ENCODE data around the gene FXYD7. TPM values are rescaled to one million over a fixed set of nuclear protein-coding genes. Genes with fewer than 3 reads are reported as not detected.
A peak's percentile ranks its signal among the peaks of the same experiment; 100 is the strongest.
"Not testable (repeated sequence)": the region's sequence is repeated elsewhere in the genome, so short reads cannot be mapped to it uniquely, and the experiment has no call there.

FXYD7 gene
- total RNA-seq, 2 experiments from 2014 or later: 8.3 to 8.8 TPM

GRCh38 chr19:35125270-35125717, 17.8 kb upstream of the FXYD7 start:
- Mint-ChIP-seq H3K4me3 (no peak overlapping the region), H3K27me3 (no peaks in the 10 kb centered on the region), H3K36me3 (ENCODE audit: low read depth) (no peaks in the 10 kb centered on the region), H3K9me3 (no peaks in the 10 kb centered on the region), H3K27ac (no peak overlapping the region), H3K4me1 (peaks cover 19% of the 10 kb centered on the region)
- CTCF ChIA-PET: interaction anchor here (1.3 to 2.2 kb wide), 3 partner anchors 10 to 17 kb away, joined by 6 to 20 read pairs (median 13); partner anchors contain the start of genes FXYD3 and FXYD7
- POLR2A ChIA-PET: interaction anchor here (1.2 kb wide), 1 partner anchor 10 kb away, joined by 4 read pairs; the partner anchor contains the start of gene LGI4
- no peak for DNase-seq

- no peak overlapping the region for H3K4me3 Mint-ChIP-seq
- CTCF ChIA-PET: interaction anchor here (2.2 kb wide), 1 partner anchor 16 kb away, joined by 20 read pairs; the partner anchor contains the start of gene FXYD7
- POLR2A ChIA-PET: no interaction called here
These were observed 17.1 kb upstream of the FXYD7 start for GRCh38 chr19:35125749-35126623.

GRCh38 chr19:35126624-35126959, 16.5 kb upstream of the FXYD7 start:
- H3K4me3 Mint-ChIP-seq: no peak overlapping the region
- H3K27me3 Mint-ChIP-seq: no peaks in the 10 kb centered on the region
- no peak for DNase-seq
- peaks cover 19% of the 10 kb centered on the region for H3K4me1 Mint-ChIP-seq
- no peaks in the 10 kb centered on the region for H3K36me3 Mint-ChIP-seq (ENCODE audit: low read depth)
- ChIA-PET CTCF (interaction anchor here (1.3 kb wide), 1 partner anchor 12 kb away, joined by 3 read pairs; no protein-coding TSS in a partner anchor), POLR2A (no interaction called here)
- H3K9me3 Mint-ChIP-seq: no peaks in the 10 kb centered on the region
- no peak overlapping the region for H3K27ac Mint-ChIP-seq

More at GRCh38 chr19:35125749-35126623, 17.1 kb upstream of the FXYD7 start:
- H3K27ac Mint-ChIP-seq: no peak overlapping the region
- H3K4me1 Mint-ChIP-seq: peaks cover 19% of the 10 kb centered on the region
- H3K27me3 Mint-ChIP-seq: no peaks in the 10 kb centered on the region
- no peaks in the 10 kb centered on the region for H3K9me3 Mint-ChIP-seq
- no peak for DNase-seq
- no peaks in the 10 kb centered on the region for H3K36me3 Mint-ChIP-seq (ENCODE audit: low read depth)

- H3K9me3 Mint-ChIP-seq: no peaks in the 10 kb centered on the region
- H3K4me3 Mint-ChIP-seq: no peak overlapping the region
- peaks cover 19% of the 10 kb centered on the region for H3K4me1 Mint-ChIP-seq
- DNase-seq: no peak
- ChIA-PET POLR2A (no interaction called here), CTCF (interaction anchor here (0.9 to 1.3 kb wide), 2 partner anchors 11 to 13 kb away, joined by 3 read pairs; no protein-coding TSS in a partner anchor)
- no peaks in the 10 kb centered on the region for H3K36me3 Mint-ChIP-seq (ENCODE audit: low read depth)
- no peak overlapping the region for H3K27ac Mint-ChIP-seq
- peaks cover 3% of the 10 kb centered on the region for H3K27me3 Mint-ChIP-seq
These were observed 15.2 kb upstream of the FXYD7 start for GRCh38 chr19:35127871-35128270.

- peaks cover 2% of the 10 kb centered on the region for H3K9me3 Mint-ChIP-seq
- peaks cover 3% of the 10 kb centered on the region for H3K27me3 Mint-ChIP-seq
- H3K4me1 Mint-ChIP-seq: peaks cover 19% of the 10 kb centered on the region
- CTCF ChIA-PET: no interaction called here
- H3K27ac Mint-ChIP-seq: no peak overlapping the region
- no peak overlapping the region for H3K4me3 Mint-ChIP-seq
- no peak for DNase-seq
- H3K36me3 Mint-ChIP-seq (ENCODE audit: low read depth): no peaks in the 10 kb centered on the region
- POLR2A ChIA-PET: no interaction called here
These were observed 14.5 kb upstream of the FXYD7 start for GRCh38 chr19:35128398-35129057.

- H3K27me3 Mint-ChIP-seq; DNase-seq; POLR2A ChIA-PET; H3K36me3 Mint-ChIP-seq (ENCODE audit: low read depth); H3K4me3 Mint-ChIP-seq; CTCF ChIA-PET; H3K9me3 Mint-ChIP-seq; H3K4me1 Mint-ChIP-seq; H3K27ac Mint-ChIP-seq: not testable (repeated sequence)
These were observed 13.3 kb upstream of the FXYD7 start for GRCh38 chr19:35129724-35130274.

GRCh38 chr19:35130761-35131720, 12.0 kb upstream of the FXYD7 start:
- H3K36me3 Mint-ChIP-seq (ENCODE audit: low read depth): no peaks in the 10 kb centered on the region
- peaks cover 6% of the 10 kb centered on the region for H3K4me1 Mint-ChIP-seq
- ChIA-PET POLR2A (no interaction called here), CTCF (no interaction called here)
- no peak overlapping the region for H3K4me3 Mint-ChIP-seq
- H3K9me3 Mint-ChIP-seq: peaks cover 2% of the 10 kb centered on the region
- H3K27me3 Mint-ChIP-seq: peaks cover 6% of the 10 kb centered on the region
- DNase-seq: no peak
- H3K27ac Mint-ChIP-seq: no peak overlapping the region

GRCh38 chr19:35132254-35132653, 10.8 kb upstream of the FXYD7 start:
- Mint-ChIP-seq H3K9me3 (peaks cover 2% of the 10 kb centered on the region), H3K4me1 (peaks cover 6% of the 10 kb centered on the region), H3K4me3 (no peak overlapping the region), H3K27ac (no peak overlapping the region), H3K36me3 (ENCODE audit: low read depth) (no peaks in the 10 kb centered on the region), H3K27me3 (peaks cover 9% of the 10 kb centered on the region)
- POLR2A ChIA-PET: no interaction called here
- CTCF ChIA-PET: no interaction called here
- no peak for DNase-seq

- Mint-ChIP-seq H3K9me3 (peaks cover 2% of the 10 kb centered on the region), H3K27ac (no peak overlapping the region), H3K27me3 (peaks cover 17% of the 10 kb centered on the region), H3K4me3 (no peak overlapping the region), H3K4me1 (peaks cover 6% of the 10 kb centered on the region), H3K36me3 (ENCODE audit: low read depth) (no peaks in the 10 kb centered on the region)
- CTCF ChIA-PET: no interaction called here
- POLR2A ChIA-PET: no interaction called here
- DNase-seq: no peak
These were observed 9.2 kb upstream of the FXYD7 start for GRCh38 chr19:35133826-35134225.

- Mint-ChIP-seq H3K9me3 (peaks cover 2% of the 10 kb centered on the region), H3K36me3 (ENCODE audit: low read depth) (no peaks in the 10 kb centered on the region), H3K4me3 (no peak within 1 kb of the TSS), H3K27ac (no peak within 1 kb of the TSS), H3K27me3 (peaks cover 17% of the 10 kb centered on the region), H3K4me1 (peaks cover 6% of the 10 kb centered on the region)
- CTCF ChIA-PET: interaction anchor here (1.2 to 2.1 kb wide), 7 partner anchors 12 to 133 kb away, joined by 3 to 13 read pairs (median 5); partner anchors contain the start of gene FXYD5
- POLR2A ChIA-PET: interaction anchor here (1.5 kb wide), 1 partner anchor 10 kb away, joined by 4 read pairs; no protein-coding TSS in a partner anchor
- DNase-seq: no peak
These were observed 8.3 kb upstream of the FXYD7 start, which contains the start of gene LGI4 for GRCh38 chr19:35134601-35135242. Gene LGI4, minus strand, starts transcription at chr19:35135059. Its CDS starts 379 bp downstream, at chr19:35134680.

GRCh38 chr19:35135389-35135909, 7.6 kb upstream of the FXYD7 start:
- POLR2A ChIA-PET: interaction anchor here (1.3 to 1.5 kb wide), 2 partner anchors 11 to 132 kb away, joined by 3 to 4 read pairs; no protein-coding TSS in a partner anchor
- CTCF ChIA-PET: interaction anchor here (0.5 to 2.8 kb wide), 12 partner anchors 11 to 139 kb away, joined by 3 to 13 read pairs (median 4); partner anchors contain the start of gene FXYD5
- H3K36me3 Mint-ChIP-seq (ENCODE audit: low read depth): no peaks in the 10 kb centered on the region

More at GRCh38 chr19:35135389-35135909, 7.6 kb upstream of the FXYD7 start:
- H3K4me1 Mint-ChIP-seq: peaks cover 6% of the 10 kb centered on the region
- H3K9me3 Mint-ChIP-seq: peaks cover 2% of the 10 kb centered on the region
- no peak overlapping the region for H3K4me3 Mint-ChIP-seq
- no peak overlapping the region for H3K27ac Mint-ChIP-seq
- DNase-seq: peak; percentile 72
- peaks cover 17% of the 10 kb centered on the region for H3K27me3 Mint-ChIP-seq
